Frontal cortex (tissue), 4 donors: ENCODE measurements around the gene CRISPLD2. TPM values are rescaled to one million over a fixed set of nuclear protein-coding genes. Genes with fewer than 3 reads are reported as not detected.

Source experiments
- DNase-seq, 2 donors: peaks; one replicate each; pipeline ENCODE4 v3.0.0; 2012; ENCODE audit warnings: low spot score in 2 of 2
- FAIRE-seq: peaks from 2 replicates; lab custom pipeline; 2012; peaks lifted over from hg19 to GRCh38; lab: Jason Lieb, UNC
- total RNA-seq: library from RNA; depleted of rRNA; stranded (reverse); fragments of >200 nt; gene quantifications from one replicate; pipeline ENCODE4 v1.2.3, GENCODE V29; 2014
- donor health status: control.
- donor health status: control.
- donor health status: control.

CRISPLD2 gene
- total RNA-seq, 1 donor from 2014 or later = 3.3 TPM

DNA sequence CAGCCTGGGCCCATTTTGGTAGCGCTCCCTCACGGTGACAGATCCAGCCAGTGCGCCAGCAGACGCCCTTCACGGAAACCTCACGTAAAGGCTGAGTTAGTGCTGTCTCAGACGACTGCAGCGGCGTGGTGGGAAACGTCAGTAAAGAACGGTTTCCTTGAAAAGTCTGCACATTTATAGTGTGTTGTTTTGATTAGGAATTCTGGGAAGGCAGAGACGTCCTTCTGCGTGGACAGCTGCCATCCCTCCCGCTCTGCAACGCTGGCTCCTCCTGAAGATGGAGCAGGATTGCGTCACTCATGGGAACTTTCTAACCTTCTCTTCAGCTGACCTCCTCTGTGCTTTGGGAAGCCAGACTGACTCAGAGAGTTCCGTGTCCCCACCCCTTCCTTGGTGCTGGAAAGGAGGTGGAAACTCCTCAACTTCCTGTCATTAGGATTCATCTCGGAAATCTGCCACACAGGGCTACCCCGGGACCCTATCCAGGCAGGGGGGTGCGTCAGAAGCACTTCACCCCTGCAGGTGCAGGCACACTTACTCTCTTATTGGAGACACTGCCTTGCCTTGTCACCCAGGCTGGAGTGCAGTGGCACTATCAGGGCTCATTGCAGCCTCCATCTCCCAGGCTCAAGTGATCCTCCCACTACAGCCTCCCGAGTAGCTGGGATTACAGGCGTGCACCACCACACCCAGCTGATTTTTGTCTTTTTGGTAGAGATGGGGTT is 24.3 kb upstream of the CRISPLD2 start:
- DNase-seq (no peak), FAIRE-seq (no peak)

DNA sequence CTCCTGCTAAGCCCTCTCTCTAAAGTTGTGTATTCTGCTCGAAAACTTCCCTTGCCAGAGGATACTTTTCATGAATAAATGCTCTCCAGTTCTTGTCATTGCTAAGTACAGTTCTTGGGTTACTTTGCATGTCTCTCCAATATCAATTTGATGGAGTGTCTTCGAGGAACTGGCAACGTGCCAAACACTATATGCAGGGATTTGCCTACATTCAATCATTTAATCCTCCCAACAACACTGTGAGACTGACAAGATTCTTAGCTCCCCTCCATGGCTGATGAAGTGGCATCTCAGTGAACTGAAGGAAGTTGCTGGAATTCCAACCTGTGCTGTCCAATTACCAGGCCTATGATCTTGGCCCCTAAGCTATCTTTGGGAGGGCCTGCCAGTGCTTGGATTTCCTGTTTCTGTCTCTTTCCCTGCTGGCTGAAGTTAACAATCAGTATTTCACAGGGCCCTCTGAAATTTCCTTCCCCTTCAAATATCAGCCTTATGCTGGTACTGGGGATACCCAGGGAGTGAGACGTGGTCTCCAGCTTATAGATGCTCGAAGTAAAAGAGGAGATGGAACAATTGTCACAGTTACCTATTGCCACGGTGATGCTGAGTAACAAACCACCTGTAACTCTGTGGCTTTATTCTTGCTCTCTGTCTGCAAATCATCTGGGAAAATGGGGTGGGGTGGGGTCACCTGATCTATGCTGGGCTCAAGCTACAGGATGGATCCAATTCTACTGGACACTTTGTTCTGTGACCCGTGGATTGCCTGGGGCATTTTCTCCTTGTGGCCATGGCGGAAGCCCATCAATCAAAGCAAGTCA is 19.4 kb upstream of the CRISPLD2 start:
- no peak for FAIRE-seq
- no peak for DNase-seq

DNA sequence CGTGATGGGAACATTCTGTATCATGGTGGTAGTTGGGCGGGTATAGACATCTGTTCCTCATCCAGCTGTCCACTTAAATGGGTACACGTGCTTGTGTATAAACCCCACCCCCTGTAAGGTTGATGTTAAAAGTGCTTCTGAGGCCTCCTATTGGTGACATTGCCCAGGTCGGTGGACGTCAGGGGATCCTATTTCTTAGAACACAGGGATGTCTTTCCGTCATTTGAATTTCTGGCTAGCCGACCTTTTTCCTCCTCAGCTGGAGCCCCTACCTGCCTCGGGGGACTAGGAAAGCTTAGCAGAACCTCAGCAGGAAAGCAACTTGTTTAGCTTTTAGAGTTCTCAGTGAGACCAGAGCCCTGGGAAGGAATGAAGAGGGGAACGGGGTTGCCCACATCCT is 16.6 kb upstream of the CRISPLD2 start:
- FAIRE-seq (no peak), DNase-seq (no peak)

DNA sequence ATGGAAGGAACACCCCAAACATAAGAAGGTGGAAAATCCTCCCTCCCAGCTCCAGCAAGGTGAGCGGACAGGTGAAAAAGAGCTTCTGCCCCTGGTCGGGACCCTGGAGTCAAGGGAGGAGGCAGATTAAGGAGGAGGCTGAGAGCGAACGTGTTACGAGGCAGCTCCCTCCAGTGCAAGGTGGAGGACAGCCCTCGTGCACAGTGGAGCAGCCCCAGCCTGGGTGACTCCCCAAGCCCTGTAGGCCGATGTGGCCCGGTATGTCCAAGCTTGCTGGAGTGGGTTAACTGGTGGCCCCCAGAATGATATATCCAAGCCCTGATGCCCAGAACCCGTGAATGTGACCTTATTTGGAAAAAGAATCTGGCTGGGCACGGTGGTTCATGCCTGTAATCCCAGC is 15.5 kb upstream of the CRISPLD2 start:
- no peak for FAIRE-seq
- DNase-seq = no peak

DNA sequence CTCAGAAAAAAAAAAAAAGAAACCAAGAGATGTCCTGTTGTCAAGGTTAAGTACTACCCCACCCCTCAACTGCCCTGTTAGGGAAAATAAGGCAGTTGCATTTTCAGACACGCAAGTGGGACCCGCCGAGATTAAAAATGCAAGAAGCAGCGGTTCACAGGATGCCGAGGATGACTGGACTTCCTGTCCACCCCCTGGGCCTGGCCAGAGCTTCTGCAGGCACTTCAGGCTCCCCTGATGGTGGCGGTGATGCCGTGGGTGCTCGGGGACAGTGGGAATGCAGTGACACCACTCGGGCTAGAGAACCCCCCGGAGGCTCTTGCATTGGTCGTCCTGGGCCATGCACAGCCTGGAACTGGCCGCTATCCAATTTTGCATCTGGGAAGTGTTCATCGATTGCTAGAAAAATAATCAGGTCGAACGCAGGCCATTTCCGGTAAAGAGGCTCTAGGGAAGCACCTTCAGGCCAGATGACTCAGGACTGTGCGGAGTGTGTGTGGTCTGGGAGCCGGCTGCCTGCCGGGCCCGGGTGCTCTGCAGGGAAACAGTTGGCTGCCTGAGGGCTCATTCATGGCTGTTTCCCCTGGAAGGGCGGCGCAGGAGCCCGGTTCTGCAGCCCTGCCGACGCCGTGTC is 13.4 kb upstream of the CRISPLD2 start:
- peak in 1 of 2 donors; percentile 43 for DNase-seq
- no peak for FAIRE-seq

DNA sequence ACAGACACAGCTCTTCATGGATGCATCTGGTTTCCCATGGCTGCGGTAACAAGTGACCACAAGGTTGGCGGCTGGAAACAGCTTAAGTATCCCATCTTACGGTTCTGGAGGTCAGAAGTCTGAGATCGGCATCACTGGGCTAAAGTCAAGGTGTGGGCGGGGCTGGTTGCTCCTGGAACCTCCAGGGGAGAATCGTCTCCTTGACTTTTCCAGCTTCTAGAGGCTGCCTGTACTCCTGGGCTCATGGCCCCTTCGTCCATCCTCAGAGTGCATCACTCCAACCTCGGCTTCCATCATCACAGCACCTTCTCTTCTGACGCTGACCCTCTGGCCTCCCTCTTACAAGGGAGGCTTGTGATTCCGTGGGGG is 12.9 kb upstream of the CRISPLD2 start:
- no peak for DNase-seq
- no peak for FAIRE-seq

DNA sequence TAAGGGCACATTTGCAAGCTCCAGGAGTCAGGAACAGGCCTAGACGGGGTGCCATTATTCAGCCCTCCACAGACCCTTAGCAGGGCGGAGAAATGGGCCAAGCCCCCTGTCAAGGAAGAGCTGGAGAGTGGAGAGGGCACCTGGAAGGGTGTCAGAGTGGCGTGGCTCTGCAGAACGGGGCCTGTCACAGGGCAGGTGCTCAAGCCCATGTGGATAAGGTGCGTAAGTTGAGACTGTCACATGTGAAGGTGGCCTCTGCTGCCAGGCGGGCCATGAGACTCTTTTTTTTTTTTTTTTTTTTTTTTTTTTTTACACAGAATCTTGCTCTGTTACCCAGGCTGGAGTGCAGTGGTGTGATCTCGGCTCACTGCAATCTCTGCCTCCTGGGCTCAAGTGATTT is 12.0 kb upstream of the CRISPLD2 start:
- no peak for DNase-seq

DNA sequence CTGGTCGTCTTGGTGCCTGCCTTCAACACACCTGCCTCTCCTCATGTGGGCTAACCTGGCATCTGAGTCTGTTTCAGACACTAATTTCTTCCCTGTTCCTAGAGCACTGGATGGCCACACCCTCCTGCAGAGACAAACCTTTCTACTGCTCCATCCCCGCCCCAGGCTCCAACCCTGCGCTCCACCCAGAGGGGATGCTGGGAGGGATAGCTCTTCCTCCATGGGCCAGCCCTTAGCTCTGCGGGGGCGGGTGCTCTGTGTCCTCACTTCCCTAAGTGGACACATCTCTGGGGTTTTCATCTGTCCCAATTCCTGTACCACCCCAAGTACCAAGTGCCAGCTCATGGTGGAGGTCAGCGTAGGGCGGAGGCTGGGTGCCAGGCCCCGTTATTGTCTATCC is 11.0 kb upstream of the CRISPLD2 start:
- FAIRE-seq = no peak
- DNase-seq = no peak

More for the DNA sequence above, 12.0 kb upstream of the CRISPLD2 start:
- no peak for FAIRE-seq

DNA sequence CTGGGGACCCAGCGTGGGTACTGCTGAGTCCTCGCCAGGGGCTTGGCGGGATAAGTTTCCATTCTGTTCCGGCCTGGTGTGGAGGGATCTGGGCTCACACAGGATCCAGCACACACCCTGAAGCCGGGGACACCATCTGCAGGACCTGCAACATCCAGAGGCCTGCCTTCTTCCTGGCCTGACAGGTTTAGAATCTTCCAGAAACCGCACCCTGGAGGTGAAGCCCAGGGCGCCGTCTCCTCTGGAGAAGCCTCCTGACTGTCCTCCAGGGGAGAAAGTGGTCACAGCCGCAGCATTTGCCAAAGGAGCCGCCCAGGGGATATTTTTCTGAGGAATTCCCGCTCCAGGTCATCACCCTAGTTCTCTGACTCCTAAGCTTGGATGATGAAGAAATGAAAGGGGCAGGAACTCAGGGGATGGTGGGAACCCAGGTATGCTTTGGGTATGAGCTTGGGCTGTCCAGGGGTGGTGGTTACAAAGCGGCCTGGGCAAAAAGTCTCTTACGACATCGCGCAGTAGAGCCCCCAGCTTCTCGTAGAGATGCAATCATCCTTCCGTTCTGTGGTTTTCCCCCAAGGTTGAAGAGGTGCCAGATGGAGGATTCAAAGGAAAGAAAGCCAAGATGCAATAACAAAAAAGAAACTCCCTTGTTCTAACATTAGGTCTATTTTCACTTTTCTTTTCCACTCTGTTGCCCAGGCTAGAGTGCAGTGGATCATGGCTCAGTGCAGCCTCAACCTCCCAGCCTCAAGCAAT is 9.1 kb upstream of the CRISPLD2 start:
- no peak for DNase-seq
- no peak for FAIRE-seq

DNA sequence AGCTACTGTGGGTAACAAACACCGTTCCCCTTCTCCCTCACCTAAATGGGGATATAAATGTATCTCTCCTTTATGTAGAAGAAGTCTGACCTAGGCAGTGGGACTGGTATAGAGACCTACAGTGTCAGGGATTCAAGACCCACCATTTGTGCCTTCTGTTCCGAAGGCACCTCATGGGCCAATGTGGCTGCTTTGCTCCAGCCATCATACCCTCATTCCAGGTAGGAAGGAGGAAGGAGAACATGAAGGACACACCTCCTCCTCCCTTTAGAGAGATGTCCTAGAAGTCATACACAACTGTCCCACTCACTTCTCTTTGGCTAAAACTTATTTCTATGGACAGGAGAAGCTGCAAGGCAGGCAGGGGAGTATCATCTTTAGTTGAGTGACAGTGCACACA is 8.3 kb upstream of the CRISPLD2 start:
- DNase-seq = no peak
- FAIRE-seq = no peak

DNA sequence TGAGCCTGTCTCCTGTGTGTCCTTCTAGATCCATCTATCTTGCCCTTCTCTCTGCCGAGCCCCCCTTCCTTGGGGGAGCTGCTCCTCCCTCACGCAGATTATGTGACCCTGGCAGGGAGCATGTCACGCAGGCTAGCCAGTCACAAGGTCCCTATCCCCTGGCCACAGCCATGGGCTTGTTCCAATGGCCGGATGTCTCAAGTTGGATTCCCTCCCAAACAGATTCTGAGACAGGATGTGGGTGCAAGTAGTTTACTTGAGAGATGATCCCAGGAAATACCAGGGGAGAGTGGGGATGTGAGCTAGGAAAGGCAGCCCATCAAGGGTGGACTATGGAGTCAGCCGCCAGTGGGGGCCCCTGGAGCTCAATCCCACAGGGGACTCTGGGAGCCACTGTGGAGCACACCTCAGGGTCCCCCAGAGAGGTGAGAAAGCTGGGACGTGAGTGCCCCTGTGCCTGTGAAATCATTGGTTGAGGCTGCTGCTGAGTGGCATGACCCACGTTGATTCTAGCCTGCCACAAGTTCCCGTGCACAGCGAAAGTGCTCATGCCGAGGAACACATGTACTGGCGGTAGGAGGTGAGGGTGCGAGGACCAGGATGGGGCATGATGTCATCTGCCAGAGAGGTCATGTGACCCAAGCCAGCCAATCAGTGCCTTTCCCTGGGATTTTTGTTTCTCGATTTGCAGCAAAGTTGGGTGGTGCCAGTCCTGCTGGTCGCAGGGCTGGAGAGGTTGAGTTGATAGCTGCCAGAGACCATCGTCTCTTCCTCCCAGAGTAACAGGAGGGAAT is 6.4 kb upstream of the CRISPLD2 start:
- FAIRE-seq (no peak), DNase-seq (no peak)

DNA sequence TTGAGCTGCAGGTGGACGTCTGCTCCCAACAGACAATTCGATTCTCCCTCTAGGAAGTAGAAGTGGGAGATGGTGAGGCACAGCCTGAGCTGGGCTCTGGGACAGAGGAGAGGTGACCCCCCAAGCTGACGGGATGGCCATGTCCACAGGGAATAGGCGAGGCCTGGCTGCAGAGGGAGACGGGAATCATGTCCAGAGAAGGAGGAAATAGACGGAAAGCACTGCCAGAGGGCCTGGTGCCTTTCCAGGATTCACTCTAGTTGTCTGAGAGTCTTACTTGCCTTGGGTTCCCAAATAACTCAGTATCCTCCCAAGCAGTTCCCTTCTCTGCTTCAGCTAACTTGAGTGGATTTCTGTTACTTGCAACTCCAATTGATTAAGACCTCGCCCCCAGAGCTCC is 4.3 kb upstream of the CRISPLD2 start:
- no peak for FAIRE-seq
- no peak for DNase-seq

DNA sequence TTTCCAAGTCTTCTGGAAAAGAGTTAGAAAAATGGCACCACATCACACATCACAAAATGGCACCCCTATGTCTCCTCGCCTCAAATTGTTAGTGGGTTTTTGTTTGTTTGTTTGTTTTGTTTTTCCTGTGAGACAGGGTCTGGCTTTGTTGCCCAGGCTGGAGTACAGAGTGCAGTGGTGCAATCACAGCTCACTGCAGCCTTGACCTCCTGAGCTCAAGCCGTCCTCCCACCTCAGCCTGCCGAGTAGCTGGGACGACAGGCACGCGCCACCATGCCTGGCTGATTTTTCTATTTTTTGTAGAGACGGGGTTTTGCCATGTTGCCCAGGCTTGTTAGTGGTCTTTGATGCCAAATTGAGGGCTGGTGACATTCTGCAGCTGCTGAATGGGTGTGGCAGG is 3.8 kb upstream of the CRISPLD2 start:
- DNase-seq = no peak
- FAIRE-seq = no peak

DNA sequence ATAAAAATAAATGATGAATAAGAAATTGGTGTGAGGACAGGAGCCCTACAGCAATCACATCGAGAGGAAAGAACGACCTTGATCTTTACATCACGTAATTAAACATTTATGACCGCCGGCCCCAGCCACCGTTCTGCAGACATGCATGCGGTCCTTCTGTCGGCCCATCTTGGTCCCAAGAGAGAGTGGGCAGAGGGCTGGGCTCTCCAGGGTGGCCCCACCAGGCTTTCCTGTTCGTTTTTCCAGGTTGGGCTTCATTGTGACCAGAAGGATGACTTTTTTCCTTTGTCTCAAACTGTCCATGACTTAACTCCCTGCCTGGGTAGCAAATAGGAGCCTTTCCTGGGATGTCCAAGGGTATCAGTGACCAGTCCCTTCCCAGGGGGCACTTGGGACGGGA is 3.3 kb upstream of the CRISPLD2 start:
- FAIRE-seq (no peak), DNase-seq (no peak)

DNA sequence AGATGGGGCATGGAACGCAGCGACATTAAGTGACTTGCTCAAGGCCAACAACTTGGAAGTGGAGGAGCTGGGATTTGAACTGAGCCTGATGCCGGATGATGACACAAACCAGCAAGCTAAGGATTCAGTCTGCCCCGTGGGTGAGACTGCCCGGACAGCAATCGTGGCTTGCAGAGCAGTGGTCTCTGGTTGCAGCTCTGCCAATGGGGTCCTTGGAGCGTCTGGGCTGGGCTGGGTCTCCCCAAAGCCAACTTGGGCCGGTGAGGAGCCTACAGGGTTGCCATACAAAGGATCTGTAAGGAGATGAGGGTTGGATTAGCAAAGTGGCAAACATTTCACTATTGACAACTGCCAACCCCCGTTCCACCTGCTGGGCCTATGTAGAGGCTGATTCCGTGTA is 2.6 kb upstream of the CRISPLD2 start:
- DNase-seq (no peak), FAIRE-seq (no peak)

DNA sequence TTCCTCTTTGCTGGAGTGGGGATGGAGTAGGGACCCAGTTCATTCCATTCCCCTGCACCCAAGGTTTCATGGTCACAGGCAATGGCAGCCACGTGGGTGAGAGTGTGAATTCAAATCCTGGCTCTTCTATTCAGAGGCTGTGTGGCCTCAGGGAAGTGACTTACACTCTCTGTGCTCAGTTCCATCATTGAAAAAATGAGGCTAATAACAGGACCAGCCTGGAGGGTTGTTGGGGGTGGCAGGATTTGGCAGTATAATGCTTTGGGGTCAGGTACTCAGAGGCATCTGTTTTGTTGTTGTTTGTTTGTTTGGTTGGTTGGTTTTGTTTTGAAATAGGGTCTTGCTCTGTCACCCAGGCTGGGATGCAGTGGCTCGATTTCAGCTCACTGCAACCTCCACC is 2.2 kb upstream of the CRISPLD2 start:
- DNase-seq (no peak), FAIRE-seq (no peak)

DNA sequence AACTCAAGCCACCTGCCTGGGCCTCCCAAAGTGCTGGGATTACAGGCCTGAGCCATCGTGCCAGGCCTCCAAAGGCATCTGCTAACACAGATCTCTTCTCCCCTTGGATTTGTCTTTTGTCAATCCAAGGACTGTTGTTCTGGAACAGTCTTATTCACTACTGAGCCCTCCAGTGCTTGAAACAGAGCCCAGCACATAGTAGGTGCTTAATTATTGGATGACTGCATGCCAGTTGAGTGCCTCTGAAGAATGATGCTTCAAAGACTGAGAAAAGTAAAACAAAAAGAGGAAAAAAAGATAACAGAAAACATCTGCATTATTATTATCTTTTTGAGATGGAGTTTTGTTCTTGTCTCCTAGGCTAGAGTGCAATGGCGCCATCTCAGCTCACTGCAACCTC is 1.7 kb upstream of the CRISPLD2 start:
- DNase-seq (no peak), FAIRE-seq (no peak)

DNA sequence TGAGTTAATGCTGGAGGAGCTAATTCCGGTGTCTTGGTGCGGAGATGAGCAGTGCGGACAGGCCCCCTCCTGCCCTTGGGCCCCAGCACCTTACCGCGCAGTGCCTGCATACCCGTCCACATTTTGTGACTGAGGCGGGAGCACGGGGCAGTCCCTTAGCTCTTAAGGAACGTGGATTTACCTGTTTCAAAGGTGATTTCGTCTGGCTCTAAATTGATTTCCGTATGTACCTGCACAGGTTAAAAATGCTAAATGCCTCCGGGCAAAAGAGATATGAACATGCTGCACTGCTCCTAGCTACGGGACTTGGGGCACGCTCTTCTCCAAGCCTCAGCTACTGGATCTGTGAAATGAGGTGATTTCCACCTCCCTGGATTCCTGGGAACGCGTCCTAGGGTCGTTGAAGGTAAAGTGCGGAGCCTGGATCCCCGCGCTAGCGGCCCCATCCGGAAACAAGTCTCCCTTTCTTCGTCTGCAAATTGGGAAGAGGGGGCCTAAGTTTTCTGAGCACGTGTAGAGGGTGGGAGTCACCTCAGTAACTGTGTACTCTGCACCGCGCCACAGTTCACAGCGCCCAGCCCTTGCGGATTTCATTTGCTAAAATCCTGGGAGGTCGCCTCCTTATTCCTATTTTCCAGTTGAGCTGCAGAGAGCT is 669 bp upstream of the CRISPLD2 start:
- no peak for DNase-seq
- FAIRE-seq = no peak

DNA sequence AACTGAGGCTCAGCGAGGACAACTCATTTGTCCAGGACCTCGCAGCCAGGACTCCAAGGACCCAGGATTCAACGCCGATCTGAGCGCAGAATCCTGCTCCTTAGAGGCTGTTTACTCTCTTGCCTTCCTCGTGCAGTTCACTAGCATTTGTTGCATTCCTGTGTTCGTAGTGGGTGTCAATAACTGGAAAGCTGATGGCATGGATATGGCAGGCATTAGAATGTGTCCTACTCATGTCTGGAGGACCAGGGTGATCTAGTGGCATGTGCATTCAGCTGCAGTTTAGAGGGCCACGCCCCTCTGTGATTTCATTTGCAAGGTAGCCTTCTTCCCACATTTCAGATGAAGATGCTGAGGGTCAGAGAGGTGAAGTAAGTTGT is 510 bp downstream of the CRISPLD2 start:
- FAIRE-seq (no peak), DNase-seq (no peak)
